Measurements from ENCODE around the gene ALG14.

DNA sequence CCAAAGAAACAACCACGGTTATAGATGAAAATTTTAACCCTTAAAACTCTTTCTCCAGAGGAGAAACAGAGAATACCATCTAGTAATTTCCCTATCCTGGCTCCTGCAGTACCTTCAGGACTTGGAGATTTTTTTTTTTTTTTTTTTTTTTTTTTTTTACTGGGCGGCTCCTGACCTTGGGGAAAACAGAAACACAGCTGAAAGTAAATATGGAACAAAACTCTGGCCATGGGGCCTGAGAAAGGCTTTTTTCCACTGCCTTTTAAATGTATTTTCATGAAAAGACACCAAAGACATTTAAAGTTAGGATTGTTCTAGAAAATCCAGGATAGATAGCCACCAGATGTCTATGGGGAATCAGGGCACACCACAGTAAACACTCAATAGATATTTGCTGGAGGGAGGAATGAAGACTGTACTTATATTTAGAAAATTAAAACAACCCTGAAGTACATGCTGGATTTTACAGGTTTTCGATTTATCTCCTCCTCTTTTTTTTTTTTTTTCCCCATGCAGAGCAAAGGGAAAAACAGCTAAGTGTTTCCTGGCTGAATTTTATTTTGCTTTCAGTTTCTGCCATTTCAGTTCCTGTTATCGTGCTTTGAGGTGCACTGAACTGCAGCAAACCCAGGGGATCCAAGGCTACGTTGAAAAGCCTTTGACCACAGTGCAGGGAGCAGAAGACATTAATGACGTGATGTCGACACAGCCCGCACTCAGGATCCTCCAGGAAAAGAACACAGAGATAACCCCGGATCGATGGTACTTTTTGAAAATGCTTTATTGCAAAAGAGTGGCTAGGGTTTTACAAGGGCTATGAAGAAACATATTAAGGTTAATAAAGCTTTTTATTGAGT is 110.1 kb downstream of the ALG14 start:
- TF ChIP-seq POLR2A (IDR thresholded peaks at IDR 0.05) (no peak), POLR2AphosphoS5 (IDR thresholded peaks at IDR 0.05) (peak in 2 of 4 donors; percentile 8 to 44), EP300 (IDR thresholded peaks at IDR 0.05) (no peak)
- TF ChIP-seq, protein P1, sequence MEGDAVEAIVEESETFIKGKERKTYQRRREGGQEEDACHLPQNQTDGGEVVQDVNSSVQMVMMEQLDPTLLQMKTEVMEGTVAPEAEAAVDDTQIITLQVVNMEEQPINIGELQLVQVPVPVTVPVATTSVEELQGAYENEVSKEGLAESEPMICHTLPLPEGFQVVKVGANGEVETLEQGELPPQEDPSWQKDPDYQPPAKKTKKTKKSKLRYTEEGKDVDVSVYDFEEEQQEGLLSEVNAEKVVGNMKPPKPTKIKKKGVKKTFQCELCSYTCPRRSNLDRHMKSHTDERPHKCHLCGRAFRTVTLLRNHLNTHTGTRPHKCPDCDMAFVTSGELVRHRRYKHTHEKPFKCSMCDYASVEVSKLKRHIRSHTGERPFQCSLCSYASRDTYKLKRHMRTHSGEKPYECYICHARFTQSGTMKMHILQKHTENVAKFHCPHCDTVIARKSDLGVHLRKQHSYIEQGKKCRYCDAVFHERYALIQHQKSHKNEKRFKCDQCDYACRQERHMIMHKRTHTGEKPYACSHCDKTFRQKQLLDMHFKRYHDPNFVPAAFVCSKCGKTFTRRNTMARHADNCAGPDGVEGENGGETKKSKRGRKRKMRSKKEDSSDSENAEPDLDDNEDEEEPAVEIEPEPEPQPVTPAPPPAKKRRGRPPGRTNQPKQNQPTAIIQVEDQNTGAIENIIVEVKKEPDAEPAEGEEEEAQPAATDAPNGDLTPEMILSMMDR (IDR thresholded peaks at IDR 0.05): no peak
